ENCODE data around the gene LAMB4.

- TF ChIP-seq POLR2A (IDR thresholded peaks at IDR 0.05) (no peak), CTCF (IDR thresholded peaks at IDR 0.05) (no peak)
Observed at GRCh38 chr7:108104324-108104723, 25.8 kb downstream of the LAMB4 start.

Data from Peyer's patch (tissue), 4 donors.